Stimulated activated CD4-positive, alpha-beta T cell treated with anti-CD3 and anti-CD28 coated beads, Interleukin-4, amount 100 ng/mL, for 24 hours (primary cell): ENCODE results near the gene ILF2.

Experiments
- DNase-seq: peaks from one replicate; pipeline ENCODE4 v3.0.0-alpha.2; 2020

ILF2 gene

DNA sequence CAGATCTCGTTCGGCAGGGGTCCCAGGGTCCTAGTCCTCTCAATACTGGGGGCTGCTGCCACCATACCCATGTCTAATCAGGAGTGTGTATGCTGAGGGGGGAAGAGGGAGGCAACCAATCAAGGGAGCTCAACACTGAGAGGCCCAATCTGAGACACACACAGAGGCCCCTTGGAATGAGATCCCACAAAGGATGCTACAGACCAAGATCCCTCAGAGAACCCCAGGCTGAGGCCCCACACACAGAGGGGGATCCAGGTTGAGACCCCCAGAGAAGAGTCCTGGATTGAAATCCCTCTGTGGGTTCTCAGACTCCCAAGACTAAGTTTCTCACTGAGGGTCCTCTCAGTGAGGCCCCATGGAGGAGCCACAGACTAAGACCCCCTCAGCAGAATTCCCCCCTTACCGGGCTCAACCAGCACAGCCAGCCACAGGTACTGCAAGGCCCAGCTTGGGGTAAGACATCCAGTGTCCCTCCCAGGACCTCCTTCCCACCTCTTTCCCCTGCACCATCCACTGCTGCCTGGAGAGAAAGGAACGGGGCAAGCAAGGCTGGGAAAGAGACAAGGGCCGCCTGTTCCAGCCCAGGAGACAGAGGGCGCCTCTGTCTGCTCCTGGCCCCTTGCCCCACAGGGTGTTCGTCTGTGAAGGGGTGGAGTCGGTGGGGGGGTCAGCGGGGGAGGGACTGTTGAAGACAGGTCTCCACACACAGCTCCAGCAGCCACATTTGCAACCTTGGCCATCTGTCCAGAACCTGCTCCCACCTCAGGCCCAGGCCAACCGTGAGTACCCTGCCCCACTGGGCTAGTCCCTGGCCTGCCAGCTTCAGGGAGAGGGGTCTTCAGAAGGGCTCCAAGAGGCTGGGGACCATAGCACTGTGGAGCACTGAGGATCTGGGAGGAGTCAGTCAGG is 42.8 kb downstream of the ILF2 start, which contains the start of gene S100A1:
Gene S100A1, plus strand, starts transcription at position 720 of the 912 bp plus-strand sequence. CDS start 2,088 bp downstream, outside the sequence.
- no peak for DNase-seq

DNA sequence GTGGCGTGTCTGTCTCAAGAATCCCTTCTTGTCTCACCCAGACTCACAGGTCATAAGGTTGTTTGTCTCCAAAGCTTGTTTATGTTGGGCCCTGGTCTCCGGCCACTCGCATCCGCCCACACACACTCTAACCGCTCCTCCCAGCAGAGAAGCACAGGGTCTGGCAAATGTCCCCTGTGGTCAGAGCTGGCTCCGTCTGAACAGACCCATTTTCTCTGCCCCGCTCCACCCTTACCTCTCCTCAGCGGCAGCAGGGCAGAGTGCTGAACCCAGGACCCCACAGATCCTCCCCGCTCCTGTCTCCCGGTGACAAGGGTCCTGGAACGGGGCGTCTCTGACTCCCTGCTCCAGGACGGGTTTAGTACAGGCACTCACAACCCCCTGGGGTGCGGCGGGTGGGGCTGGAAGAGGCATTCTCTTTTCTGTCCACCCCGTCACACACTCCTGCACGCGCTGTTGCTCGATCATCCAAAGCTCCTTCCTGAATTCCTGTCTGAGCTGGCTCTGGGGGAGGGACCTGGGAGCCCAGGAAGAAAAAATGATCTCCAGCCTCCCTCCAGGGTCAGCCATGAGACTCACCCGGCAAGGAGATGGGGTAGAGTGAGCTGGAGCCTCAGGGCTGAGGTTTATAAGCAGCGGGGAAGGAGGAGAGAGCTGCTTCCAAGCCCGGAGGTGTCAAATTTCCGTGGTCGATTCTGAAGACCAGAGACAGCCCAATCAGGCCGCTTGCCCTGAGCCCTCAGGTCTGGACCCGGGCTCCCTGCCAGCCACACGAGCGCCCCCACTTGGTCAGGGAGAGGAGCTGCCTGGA is 43.7 kb downstream of the ILF2 start, which contains the start of gene S100A13:
Gene S100A13, minus strand, starts transcription at position 602 of the 811 bp plus-strand sequence. CDS start 1,033 bp downstream, outside the sequence.
- DNase-seq: no peak

DNA sequence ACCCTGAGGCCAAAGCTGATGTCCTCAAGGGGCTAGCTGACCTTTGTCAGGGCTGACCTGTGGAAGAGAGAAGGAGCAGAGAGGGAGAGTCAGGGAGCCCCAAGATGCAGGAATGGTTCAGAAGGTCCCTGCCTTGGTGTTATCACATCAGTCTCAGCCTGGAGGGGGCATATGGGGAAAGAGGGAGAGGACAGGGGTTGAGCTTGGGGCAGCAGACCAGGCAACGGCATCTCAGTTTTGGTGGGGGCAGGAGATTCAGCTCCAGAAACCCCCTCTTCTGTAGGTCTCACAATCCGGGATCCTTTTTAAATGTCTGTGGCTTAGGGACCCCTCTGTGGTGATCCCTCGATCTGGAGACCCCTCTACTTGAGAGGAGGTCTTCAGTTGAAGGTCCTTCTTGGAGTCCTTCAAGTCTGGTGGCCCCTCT is 44.3 kb downstream of the ILF2 start:
- no peak for DNase-seq

DNA sequence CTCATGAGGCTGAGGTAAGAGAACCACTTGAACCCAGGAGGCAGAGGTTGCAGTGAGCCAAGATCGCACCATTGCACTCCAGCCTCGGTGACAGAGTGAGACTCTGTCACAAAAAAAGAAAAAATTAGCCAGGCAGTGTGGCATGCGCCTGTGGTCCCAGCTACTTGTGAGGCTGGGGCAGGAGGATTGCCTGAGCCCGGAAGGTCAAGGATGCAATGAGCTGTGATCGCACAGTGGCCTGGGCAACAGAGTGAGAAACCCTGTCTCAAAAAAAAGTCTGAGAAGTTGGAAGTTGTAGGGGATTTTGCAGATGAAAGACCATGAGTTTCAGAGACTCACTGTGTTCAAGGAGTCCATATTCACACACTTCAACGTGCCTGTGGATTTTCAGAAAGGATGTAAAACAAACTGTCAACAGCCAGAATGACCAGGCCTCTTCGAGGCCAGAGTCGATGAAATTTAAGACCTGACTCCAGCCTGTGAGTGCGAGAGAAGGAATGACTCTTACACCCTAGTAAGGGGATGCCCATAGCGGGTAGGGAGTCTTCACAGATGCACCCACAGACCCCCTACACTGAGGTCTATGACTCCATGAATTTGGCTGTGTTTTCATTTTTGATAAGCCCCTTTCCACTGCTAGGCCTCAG is 45.7 kb downstream of the ILF2 start:
- no peak for DNase-seq

DNA sequence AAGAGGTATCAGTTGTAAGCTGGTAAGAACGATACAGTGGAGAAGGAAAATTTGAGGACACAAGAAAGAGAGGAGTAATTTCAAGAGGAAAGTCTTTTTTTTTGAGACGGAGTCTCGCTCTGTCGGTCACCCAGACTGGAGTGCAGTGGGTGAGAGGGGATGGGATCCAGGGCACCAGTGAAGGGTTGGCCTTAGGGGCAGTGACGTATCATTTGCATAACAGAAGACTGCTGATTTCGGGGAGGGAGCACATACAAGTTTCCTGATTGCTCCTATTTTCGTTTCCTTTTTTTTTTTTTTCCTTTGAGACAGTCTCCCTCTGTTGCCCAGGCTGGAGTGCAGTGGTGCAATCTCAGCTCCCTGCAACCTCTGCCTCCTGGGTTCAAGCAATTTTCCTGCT is 47.7 kb downstream of the ILF2 start:
- no peak for DNase-seq

DNA sequence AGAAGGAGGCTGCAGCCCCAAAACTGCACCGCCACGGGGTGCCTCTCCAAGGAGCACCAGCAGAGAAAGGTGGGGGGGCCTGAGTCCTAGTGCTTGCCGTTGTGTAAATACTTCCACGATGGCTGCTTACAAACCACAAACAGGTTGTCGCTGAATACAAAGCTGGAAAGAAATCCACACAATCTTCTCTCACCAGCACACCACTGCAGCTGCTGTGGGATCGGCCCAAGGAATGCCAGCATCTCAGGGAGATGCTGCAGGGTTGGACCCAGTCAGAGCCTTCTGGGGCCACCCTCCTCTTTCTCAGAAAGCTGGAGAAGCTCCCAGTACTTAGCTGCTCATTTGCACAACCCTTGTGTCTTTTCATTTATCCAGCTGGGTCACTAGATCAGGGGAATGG is 51.6 kb downstream of the ILF2 start:
- DNase-seq: no peak

DNA sequence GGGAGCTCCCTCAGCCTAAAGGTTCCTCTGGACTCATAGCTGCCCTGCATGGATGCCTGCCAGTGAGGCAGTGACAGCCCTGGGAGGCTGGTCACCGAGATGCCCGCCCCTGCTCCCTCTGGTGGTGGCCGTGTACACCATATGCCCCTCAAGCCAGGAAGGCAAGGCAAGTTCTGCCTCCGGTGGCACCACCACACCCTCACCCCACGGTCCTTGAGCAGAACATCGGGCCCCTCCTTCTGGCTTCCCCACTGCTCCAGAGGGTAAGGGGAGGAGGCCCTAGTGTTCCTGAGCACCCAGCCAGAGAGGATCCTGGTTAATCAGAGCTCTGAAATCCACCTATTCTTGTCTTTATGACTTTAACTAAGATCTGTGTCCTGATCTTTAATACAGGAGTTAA is 53.1 kb downstream of the ILF2 start:
- peak; percentile 67 for DNase-seq

DNA sequence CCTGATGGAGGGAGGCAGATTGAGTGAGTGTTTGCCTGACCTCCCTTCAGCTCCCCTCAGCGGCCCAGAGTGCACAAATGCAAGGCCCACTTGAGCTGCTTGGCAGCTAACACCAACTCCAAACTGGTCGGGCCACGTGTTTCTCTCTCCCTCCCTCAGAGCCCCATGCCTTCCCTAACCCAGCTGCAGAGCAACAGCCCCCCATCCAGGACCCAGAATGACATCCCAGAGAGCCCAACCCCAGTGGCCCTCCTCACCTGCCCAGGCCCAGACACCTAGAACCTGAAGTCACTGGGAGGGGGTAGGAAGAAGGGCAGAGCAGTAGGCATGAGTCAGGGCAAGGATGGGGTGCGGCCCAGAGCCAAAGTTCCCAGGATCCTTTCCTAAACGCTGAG is 53.9 kb downstream of the ILF2 start:
- DNase-seq: no peak

DNA sequence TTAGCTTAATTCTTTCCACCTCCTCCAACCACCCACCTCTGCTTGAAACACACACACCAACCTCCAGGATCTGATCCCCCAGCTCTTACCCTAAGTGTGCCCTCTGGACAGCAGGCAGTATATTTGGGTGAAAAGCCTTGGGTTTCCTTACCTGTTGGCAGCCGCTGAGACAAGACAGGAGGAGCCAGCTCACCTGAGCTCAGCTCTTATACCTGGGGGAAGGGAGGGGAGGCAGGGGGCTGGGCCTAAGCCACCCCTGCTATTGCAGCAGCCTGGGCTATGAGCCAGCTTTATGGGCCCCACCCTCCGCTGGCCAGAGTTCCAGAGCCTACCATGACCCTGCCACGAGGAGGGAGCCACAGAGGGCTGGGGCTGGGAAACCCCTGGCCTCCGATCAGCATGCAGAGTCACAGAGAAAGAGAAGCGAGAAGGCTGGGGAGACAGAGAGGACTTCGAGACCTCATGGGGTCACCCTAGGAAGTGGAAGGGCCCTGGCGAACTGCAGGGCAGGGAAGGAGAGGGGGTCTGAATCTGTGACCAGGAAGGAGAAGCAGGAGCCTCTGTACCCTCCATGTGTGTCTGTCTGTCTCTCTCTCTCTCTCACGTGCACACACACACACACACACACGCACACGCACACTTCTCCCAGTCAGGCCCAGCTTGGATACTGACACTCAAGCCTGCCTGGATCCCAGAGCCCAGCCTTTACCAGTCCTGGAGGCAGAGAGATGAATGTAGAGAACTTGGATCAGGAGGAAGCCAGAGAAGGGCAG is 54.5 kb downstream of the ILF2 start, which contains the start of gene S100A14:
Gene S100A14, minus strand, starts transcription at position 182 of the 773 bp plus-strand sequence. CDS start 467 bp downstream, outside the sequence.
- no peak for DNase-seq

DNA sequence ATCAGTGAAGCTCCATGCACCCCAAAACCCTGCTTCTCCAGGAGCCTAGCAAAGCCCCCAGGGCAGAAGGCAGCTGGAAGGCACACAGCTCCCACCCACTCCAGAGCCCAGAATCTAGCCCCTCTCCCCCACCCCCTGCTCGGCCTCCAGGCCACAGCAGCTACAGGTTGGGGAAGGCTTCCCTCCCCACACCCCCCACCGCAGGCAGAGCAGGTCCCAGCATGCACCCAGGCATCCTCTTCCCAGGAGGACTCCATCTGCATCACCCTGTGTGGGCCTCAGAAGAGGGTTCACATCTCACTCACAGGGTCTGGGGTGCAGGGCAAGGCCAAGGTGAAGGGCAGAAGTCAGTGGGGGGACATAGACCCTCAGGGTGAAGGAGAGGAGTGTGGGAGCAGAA is 55.4 kb downstream of the ILF2 start:
- DNase-seq: no peak

DNA sequence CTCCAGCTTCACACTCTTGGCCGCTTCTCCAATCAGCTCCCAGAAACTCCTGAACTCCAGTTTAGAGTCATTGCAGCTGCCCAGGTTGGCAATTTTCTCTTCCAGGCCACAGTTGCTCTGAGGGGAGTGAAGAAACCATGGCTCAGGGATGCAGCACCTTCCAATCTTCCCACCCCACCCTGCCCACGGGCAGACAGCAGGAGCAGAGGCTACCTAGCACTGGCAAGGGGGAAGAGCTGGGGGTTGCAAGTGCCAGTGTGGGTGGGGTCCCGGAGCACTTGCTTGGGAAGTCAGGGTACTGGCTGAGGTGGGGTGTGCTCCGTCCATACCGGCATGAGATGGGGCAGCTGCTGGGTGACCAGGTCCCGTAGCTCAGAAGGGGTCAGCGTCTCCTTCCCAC is 55.9 kb downstream of the ILF2 start:
- DNase-seq: no peak

DNA sequence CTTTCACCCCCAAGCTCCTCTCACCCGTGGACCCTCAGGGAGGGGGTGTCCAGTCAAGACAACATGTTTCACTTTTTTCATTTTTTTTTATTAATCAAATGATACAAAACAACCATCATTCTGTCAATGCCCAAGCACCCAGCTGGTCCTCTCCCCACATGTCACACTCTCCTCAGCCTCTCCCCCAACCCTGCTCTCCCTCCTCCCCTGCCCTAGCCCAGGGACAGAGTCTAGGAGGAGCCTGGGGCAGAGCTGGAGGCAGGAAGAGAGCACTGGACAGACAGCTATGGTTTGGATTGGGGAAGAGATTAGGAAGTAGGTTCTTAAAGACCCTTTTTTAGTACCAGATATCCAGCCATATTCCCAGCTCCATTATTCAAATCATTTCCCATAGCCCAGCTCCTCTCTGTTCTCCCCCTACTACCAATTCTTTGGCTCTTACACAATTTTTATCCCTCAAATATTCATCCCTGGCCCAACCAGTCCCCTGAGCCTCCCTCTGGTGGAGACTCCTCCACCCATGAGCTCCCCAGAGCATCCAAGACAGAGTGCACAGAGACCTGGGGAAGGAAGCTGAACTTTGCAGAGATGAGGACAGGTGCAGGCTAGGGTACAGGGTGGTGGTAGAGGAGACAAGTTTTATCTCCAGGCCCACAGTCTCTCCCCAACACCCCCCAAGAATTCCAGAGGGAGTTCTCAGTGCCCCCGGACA is 56.4 kb downstream of the ILF2 start:
- DNase-seq: no peak

DNA sequence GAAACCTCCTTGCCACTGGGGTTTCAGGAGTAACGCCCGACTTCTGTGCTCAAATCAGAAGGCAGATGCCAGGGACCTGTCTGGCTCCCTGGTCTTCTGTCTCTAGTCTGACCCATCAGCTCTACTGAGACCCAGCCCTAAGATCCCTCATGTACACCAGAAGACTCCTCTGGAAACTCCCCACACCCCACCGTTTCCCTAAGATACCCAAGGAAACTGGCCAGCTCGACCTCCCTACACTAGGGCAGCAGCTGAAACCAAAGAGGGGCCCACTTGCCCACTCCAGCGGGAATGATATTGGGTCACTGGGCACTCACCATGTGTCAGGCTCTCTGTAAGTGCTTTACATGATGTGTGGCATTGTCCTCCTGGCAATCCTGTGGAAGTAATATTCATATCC is 57.4 kb downstream of the ILF2 start:
- no peak for DNase-seq

DNA sequence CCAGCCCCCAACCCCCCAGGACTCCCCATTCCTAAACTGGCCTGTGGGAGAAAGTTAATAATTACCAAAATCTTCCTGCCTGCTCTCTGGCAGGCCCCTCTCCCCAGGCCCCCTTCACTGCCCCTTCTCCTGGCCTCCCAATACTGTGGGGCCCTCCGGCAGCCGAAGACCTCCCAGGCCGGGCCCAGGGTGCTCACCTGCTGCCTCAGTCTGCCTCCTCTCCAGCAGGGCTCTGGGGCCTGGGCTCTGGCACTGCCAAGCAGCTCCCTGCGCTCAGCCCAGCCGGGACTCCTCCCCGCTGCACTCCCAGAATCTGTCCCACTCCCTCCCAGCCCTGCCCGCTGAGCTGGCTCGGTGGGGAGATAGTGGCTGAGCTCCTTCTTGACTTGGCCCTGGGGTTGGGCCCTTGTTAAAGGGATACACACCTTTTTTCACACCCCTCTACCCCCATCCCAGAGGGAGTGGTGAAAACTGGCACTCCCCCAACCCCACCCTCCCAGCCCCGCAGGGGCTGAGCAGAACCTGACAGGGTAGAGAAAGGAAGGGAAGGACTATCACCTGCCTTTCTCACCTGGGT is 58.0 kb downstream of the ILF2 start, which contains the start of gene S100A16:
Gene S100A16, minus strand, starts transcription at position 383 of the 577 bp plus-strand sequence. CDS start 4,986 bp downstream, outside the sequence.
- DNase-seq: no peak

DNA sequence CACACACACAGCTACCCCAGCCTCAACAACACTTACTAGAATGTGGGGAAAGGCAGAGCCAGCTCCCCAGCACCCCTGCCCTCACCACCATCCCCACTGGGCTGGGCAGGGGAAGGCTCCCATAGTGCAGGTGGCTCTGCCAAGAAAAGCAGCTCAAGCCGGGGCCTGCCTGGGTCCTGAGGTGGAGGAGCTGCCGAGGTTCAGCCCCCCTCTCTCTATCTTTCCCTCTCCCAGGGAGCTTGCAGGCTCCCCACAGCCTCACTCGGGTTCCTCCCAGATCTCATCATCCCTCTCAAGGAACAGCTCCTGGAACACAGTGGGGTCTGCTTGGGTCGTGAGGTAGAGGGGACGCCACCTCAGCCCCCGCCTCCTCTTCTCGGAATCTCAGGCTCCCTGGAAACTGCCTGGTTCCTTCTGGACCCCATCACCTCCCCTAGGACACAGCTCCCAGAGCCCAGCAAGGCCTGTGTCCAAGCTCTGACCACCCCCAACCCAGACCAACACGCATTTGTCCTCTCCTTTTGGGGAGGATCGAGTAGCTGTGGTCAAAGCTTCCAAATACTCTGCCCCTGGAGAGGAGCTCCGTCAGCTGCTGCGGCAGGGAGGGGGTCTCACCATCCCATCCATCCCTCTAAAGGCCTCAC is 58.6 kb downstream of the ILF2 start:
- DNase-seq: no peak
